K562 (cell line): Measurements from ENCODE around the gene TTBK1. TPM values are rescaled to one million over a fixed set of nuclear protein-coding genes. Genes with fewer than 3 reads are reported as not detected.
A peak's percentile ranks its signal among the peaks of the same experiment; 100 is the strongest.

Source experiments
- ATAC-seq: fragments of 200-7000 bp; cut with Tn5 transposase; 3 replicates; pipeline ENCODE4 v1.9.1; 2020; ENCODE audit warnings: moderate library complexity
- BruUV-seq: library from RNA; stranded (reverse); fragments of 400-500 nt; replicated peaks from 2 replicates; lab custom pipeline; 2021; lab: Mats Ljungman, UMichigan
- CTCF ChIA-PET: fragments of 300-600 bp; formaldehyde crosslinking; extraction: SDS; loops from one replicate; lab custom pipeline; 2021; ENCODE audit warnings: low intra/inter-chr PET ratio; lab: Yijun Ruan, JAX
- POLR2A ChIA-PET: fragments of 300-600, 350-650 bp; sonication (Branson Sonifier 250); formaldehyde crosslinking; extraction: SDS; loops from one replicate; lab custom pipeline; 2021; ENCODE audit warnings: antibody characterized with exemption, inconsistent platforms; lab: Yijun Ruan, JAX
- DNase-seq, 4 experiments: peaks; one replicate each; pipeline versions ENCODE4 v3.0.0 to v3.0.0-alpha.2; 2011 to 2018; ENCODE audit warnings: low spot score in 3 of 4, mixed read lengths in 3 of 4; ENCODE audit errors: extremely low read depth in 1 of 4
- FAIRE-seq: peaks from 2 replicates; lab custom pipeline; 2011; peaks lifted over from hg19 to GRCh38; lab: Jason Lieb, UNC
- H2AFZ ChIP-seq: 2 replicates; pipeline ENCODE4 v1.6.0; 2011; ENCODE audit warnings: low read depth, low read length, control low read depth, inconsistent platforms
- H3K27ac ChIP-seq: fragments of 200-600 bp; 3 replicates; pipeline ENCODE4 v1.8.0; 2011; ENCODE audit warnings: low read depth, mild to moderate bottlenecking, control low read depth, inconsistent platforms, low read length, moderate library complexity, mixed read lengths; ENCODE audit errors: extremely low read depth
- H3K27me3 ChIP-seq, 2 experiments: fragments of 300-600 bp in 1 of 2; 2 replicates in 1 of 2; 3 replicates in 1 of 2; pipeline versions ENCODE4 v1.6.0 to v1.8.0; 2011; ENCODE audit warnings: inconsistent platforms in 2 of 2, low read length in 2 of 2, mild to moderate bottlenecking in 1 of 2, mixed read lengths in 1 of 2, moderate library complexity in 1 of 2; ENCODE audit not compliant: control insufficient read depth in 2 of 2, insufficient read depth in 2 of 2
- H3K36me3 ChIP-seq: fragments of 300-600 bp; 3 replicates; pipeline ENCODE4 v1.8.0; 2011; ENCODE audit warnings: mild to moderate bottlenecking, low read length, inconsistent platforms; ENCODE audit not compliant: control insufficient read depth, insufficient read depth
- H3K4me1 ChIP-seq, 2 experiments: fragments of 200-600 bp in 1 of 2; replicated peaks in 1 of 2; 2 replicates in 1 of 2; 3 replicates in 1 of 2; pipeline versions ENCODE4 v1.5.1 to v1.8.0; 2011; ENCODE audit warnings: inconsistent platforms in 2 of 2, low read length in 2 of 2, mild to moderate bottlenecking in 1 of 2, mixed read lengths in 1 of 2, moderate library complexity in 1 of 2; ENCODE audit not compliant: control insufficient read depth in 2 of 2, insufficient read depth in 2 of 2
- H3K4me2 ChIP-seq: 2 replicates; pipeline ENCODE4 v1.6.1; 2011; ENCODE audit warnings: low read length, control low read depth, inconsistent platforms, mixed read lengths; ENCODE audit not compliant: insufficient read depth
- H3K4me3 ChIP-seq: fragments of 200-600 bp; sonication (generic), shearing (Covaris generic); 2 replicates; pipeline ENCODE4 v1.5.1; 2016; ENCODE audit warnings: control low read depth, inconsistent platforms
- H3K79me2 ChIP-seq: fragments of 200-600 bp; 3 replicates; pipeline ENCODE4 v1.8.0; 2011; ENCODE audit warnings: low read length, inconsistent platforms; ENCODE audit not compliant: control insufficient read depth, insufficient read depth
- H3K9ac ChIP-seq, 2 experiments: 2 replicates each; pipeline versions ENCODE4 v1.6.0 to v1.6.1; 2011; ENCODE audit warnings: low read depth in 2 of 2, low read length in 2 of 2, control low read depth in 1 of 2, inconsistent platforms in 1 of 2, mild to moderate bottlenecking in 1 of 2, mixed read lengths in 1 of 2; ENCODE audit not compliant: insufficient read depth in 1 of 2
- H3K9me1 ChIP-seq: one replicate; pipeline ENCODE4 v1.6.0; 2011; ENCODE audit warnings: inconsistent platforms, mild to moderate bottlenecking, low read length, moderate library complexity; ENCODE audit not compliant: control insufficient read depth, insufficient read depth
- H3K9me3 ChIP-seq: replicated peaks from 2 replicates; pipeline ENCODE4 v1.5.1; 2011; ENCODE audit warnings: low read depth, low read length, inconsistent platforms; ENCODE audit not compliant: control insufficient read depth, insufficient read depth
- H4K20me1 ChIP-seq: replicated peaks from 2 replicates; pipeline ENCODE4 v1.6.1; 2011; ENCODE audit warnings: low read length, inconsistent platforms, mixed read lengths; ENCODE audit not compliant: control insufficient read depth, insufficient read depth
- MAX ChIP-seq: sonication (generic); formaldehyde crosslinking; IDR thresholded peaks from 2 replicates; pipeline ENCODE4 v1.9.0; 2022; ENCODE audit warnings: mild to moderate bottlenecking, missing genetic modification reagents
- RHOXF2B ChIP-seq: fragments of 250-450 bp; sonication (Bioruptor Pico); conservative IDR thresholded peaks from 2 replicates; pipeline ENCODE4 v1.5.1; 2021
- USF2 ChIP-seq: sonication (generic); formaldehyde crosslinking; IDR thresholded peaks from 2 replicates; pipeline ENCODE4 v1.5.0; 2020; ENCODE audit warnings: missing genetic modification reagents
- WGBS: fragments of 100-300 bp; shearing (Covaris generic); methylation state at CpG from one replicate; pipeline ENCODE4 v1.1.6; 2016; ENCODE audit warnings: low coverage, mixed read lengths; ENCODE audit not compliant: insufficient coverage; ENCODE audit errors: missing lambda C conversion rate; 5-methylcytosine and 5-hydroxymethylcytosine counted together
- in situ Hi-C: fragments of 300-500 bp; cut with MboI; formaldehyde crosslinking; loops from 4 replicates; pipeline ENCODE4 v1.15.0; 2018; ENCODE audit warnings: inconsistent platforms, mixed read lengths
- intact Hi-C: fragments of 100-400 bp; cut with micrococcal nuclease; formaldehyde crosslinking; loops from 2 replicates; pipeline ENCODE4 v1.14.2; 2022
- polyA plus RNA-seq, 8 experiments: library from polyadenylated mRNA; depleted of rRNA in 4 of 8; stranded (reverse) in 5 of 8; unstranded in 3 of 8; fragments of >200 nt; fragmentation: Nextera tagmentation in 2 of 8; fragmentation: Illumina TruSeq in 1 of 8; extraction: Ambion mirVana in 2 of 8; extraction: Trizol in 1 of 8; gene quantifications; 2 replicates each; pipeline versions ENCODE4 v1.2.1 to v1.2.3, GENCODE V29; 2011 to 2014; ENCODE audit warnings: inconsistent platforms in 1 of 8, missing spikeins in 1 of 8
- total RNA-seq, 7 experiments: library from RNA; depleted of rRNA in 6 of 7; stranded (reverse); fragments of >200 nt in 6 of 7; fragmentation: Illumina TruSeq in 2 of 7; extraction: Trizol in 2 of 7; gene quantifications; 2 replicates each; pipeline versions ENCODE4 v1.2.1 to v1.2.3, GENCODE V29; 2011 to 2021; ENCODE audit warnings: low replicate concordance in 1 of 7

Gene TTBK1
- total and polyA plus RNA-seq, 9 of the 15 experiments (the other 6 are each of a cell fraction or from before 2014, with no cell fraction given): not detected

DNA sequence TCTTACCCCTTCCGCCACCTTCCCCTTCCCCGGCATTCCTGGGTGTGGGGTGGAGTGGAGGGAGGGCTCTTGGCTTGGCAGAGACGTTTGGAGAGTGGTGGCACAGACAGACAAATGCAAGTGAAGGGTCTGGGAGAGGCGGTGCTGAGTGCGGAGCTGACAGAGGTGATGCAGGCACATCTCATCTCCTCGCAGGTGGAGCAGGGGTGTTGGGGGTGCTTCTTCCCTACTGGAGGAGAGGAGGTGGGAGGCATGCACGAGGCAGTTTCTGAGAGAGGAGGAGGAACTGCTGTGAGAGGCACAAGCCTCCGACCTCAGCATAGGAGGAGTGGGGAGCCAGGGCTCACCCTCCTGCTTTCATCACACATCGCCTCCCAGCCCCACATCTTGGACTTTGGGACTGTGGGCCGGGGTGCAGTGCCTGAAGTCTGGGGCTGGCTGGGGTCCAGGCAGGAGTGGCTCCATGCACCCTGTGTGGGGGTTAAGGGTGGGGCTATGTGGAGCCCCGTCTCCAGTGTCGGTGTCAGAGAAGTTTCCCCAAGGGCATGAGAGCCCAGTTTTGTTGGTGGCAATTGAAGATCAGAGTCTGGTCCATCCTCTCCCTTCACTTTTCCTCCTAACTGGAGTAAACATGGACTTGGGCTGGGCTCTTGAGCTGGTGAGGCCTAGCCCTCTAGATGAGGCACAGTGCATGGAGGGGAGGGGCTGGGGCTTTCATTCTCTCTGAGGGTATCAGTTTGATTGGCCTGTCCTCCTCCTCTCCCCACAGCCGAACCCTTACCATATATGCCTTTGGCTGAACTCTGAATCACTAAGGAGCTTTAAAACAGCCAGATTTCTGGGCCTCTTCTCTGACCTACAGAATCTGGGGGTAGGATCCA is 34.6 kb downstream of the TTBK1 start:
- no peak for ATAC-seq
- no peaks in the 10 kb centered on the region for H3K36me3 ChIP-seq
- no peaks in the 10 kb centered on the region for H4K20me1 ChIP-seq
- H3K9me1 ChIP-seq: no peaks in the 10 kb centered on the region
- no peak for DNase-seq
- peaks cover 0 to 27% of the 10 kb centered on the region in 2 experiments; a peak in 2 of 5 replicates for H3K4me1 ChIP-seq
- ChIA-PET CTCF (no interaction called here), POLR2A (interaction anchor here (0.6 kb wide), 1 partner anchor 188 kb away, joined by 4 read pairs; no protein-coding TSS in a partner anchor)
- no peak overlapping the region for H2AFZ ChIP-seq
- peaks cover 50 to 89% of the 10 kb centered on the region in 2 experiments for H3K27me3 ChIP-seq
- H3K27ac ChIP-seq: no peak overlapping the region
- TF ChIP-seq USF2 (no peak), MAX (0 out of 2 replicates have a peak, but pooled peaks have one; percentile 14), RHOXF2B (CRISPR knock-in tag) (no peak)
- H3K4me3 ChIP-seq: no peak overlapping the region
- intact Hi-C loops (no loop called here), in situ Hi-C loops (no loop called here)
- H3K9me3 ChIP-seq: no peaks in the 10 kb centered on the region
- 18% methylated on average over 13 of the region's 13 CpGs for WGBS
- BruUV-seq: no TSS peak
- no peak overlapping the region for H3K4me2 ChIP-seq
- H3K79me2 ChIP-seq: no peaks in the 10 kb centered on the region
- H3K9ac ChIP-seq: no peak overlapping the region
- no peak for FAIRE-seq
